HG02885 (cell line): ENCODE measurements around the gene MYO7A.

Experiments
- ATAC-seq: cut with Tn5 transposase; IDR thresholded peaks from one replicate; pipeline ENCODE4 v1.9.1; 2021; ENCODE audit warnings: mild to moderate bottlenecking; ENCODE audit not compliant: unreplicated experiment, poor library complexity

Gene MYO7A

GRCh38 chr11:77252555-77253270, 124.7 kb downstream of the MYO7A start:
- no peak for ATAC-seq

GRCh38 chr11:77253690-77254089, 125.6 kb downstream of the MYO7A start:
- no peak for ATAC-seq

GRCh38 chr11:77259641-77260040, 131.6 kb downstream of the MYO7A start:
- no peak for ATAC-seq

GRCh38 chr11:77262803-77263202, 134.8 kb downstream of the MYO7A start:
- no peak for ATAC-seq
